Epithelial cell of esophagus (primary cell): Measurements from ENCODE around the gene DNAJC25.

ENCODE experiments used
- DNase-seq: peaks from one replicate; pipeline ENCODE4 v3.0.0; 2010; ENCODE audit warnings: low read depth
- H3K4me3 ChIP-seq: 2 replicates; pipeline ENCODE4 v1.5.1; 2011; ENCODE audit warnings: mild to moderate bottlenecking, low read length, control low read depth
- TF ChIP-seq, protein P1 (sequence below): IDR thresholded peaks from 2 replicates; pipeline ENCODE4 v1.5.1; 2011; ENCODE audit warnings: low read depth, mild to moderate bottlenecking, low read length, control low read depth, inconsistent platforms; ENCODE audit not compliant: insufficient read depth; ENCODE audit errors: missing control alignments

DNAJC25 gene

GRCh38 chr9:111599092-111599954 lies 31.8 kb upstream of the DNAJC25 start, which contains the start of gene PTGR1:
TSS of gene PTGR1 (minus strand) at chr9:111599647. CDS start at chr9:111597422, 2,225 bp downstream.
- H3K4me3 ChIP-seq = peak within 1 kb of the TSS; percentile 73
- TF ChIP-seq, protein P1, sequence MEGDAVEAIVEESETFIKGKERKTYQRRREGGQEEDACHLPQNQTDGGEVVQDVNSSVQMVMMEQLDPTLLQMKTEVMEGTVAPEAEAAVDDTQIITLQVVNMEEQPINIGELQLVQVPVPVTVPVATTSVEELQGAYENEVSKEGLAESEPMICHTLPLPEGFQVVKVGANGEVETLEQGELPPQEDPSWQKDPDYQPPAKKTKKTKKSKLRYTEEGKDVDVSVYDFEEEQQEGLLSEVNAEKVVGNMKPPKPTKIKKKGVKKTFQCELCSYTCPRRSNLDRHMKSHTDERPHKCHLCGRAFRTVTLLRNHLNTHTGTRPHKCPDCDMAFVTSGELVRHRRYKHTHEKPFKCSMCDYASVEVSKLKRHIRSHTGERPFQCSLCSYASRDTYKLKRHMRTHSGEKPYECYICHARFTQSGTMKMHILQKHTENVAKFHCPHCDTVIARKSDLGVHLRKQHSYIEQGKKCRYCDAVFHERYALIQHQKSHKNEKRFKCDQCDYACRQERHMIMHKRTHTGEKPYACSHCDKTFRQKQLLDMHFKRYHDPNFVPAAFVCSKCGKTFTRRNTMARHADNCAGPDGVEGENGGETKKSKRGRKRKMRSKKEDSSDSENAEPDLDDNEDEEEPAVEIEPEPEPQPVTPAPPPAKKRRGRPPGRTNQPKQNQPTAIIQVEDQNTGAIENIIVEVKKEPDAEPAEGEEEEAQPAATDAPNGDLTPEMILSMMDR = no peak
- peak; percentile 88 for DNase-seq

- TF ChIP-seq, protein P1 = no peak
- H3K4me3 ChIP-seq = peak overlapping the region; percentile 73
- DNase-seq = no peak
Measured at GRCh38 chr9:111599955-111600343, 31.2 kb upstream of the DNAJC25 start.

DNA sequence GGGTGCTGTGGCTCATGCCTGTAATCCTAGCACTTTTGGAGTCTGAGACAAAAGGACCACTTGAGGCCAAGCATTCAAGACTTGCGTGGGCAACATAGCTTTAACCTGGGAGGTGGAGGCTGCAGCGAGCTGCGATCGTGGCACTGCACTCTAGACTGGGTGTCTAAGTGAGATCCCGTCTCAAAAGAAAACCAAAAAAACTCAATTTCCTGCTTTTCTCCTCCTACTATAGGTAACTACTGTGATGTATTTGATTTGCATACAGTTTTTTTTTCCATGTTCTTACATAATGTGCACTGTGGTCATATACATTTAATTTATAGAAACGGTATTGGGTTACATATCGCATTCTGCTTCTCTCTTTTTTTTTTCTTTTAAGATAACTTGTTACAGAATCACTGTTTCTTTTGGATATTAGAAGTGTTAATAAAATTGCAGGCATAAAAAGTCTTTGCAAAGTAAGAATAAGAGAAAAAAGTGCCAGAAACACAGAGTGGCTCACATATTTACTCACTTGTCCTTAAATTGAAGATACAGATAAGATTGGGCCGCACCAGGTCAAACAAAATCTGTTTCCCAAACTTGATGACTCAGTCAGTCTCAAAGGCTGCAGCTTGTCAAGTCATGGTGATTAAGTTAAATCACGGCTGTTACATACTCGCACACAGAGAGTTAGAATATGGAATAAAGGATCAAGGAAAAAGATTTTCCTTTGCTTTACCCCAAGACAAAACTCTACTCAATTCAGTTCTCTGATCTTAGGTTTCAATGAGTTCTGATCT lies 29.7 kb upstream of the DNAJC25 start:
- peak; percentile 82 for DNase-seq
- TF ChIP-seq, protein P1 = no peak
- no peak overlapping the region for H3K4me3 ChIP-seq

DNA sequence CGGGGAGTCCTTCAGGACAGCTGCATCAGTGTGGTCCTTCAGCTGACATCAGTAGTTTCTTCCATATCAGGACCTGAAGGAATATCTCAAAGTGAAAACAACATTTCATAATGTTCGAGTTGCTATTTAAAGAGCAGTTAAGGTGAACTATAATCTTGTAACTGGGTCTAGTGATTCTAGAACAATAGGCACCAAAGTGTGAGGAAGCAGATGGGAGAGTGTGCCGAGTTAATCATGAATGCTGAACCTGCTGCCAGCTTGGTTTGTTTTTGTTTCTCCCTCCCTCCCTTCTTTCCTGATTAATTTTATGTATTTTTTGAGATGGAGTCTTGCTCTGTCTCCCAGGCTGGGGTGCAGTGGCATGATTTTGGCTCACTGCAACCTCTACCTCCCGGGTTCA lies 28.1 kb upstream of the DNAJC25 start:
- no peak for DNase-seq
- H3K4me3 ChIP-seq = no peak overlapping the region
- TF ChIP-seq, protein P1 = no peak

DNA sequence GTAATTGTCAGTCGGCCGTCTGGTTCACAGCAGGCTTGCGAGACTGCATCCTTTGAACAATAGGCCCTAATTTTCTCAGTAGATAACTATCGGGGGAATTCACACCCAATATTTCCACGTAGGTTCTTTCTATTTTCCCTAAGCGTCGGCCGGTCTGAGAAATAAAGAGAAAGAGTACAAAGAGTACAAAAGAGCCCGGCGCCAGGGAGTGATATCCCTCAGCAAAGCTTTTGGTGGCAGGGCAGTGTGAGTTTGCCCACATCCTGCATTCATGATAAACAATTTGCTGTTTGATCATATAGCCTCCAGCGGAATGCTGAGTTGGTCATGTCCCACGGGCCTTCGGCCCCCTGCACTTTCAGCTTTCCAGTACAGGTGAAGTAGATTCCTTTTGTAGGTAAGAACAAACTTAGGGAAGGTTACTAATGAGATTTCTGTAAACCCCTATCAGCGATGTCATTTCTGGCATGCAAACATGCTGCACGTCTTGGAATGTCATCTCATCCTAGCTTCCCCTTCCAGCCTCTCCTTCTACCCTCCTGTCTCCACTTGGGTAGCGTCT lies 27.0 kb upstream of the DNAJC25 start:
- no peak for DNase-seq
- TF ChIP-seq, protein P1 = no peak

GRCh38 chr9:111605041-111605559 lies 26.0 kb upstream of the DNAJC25 start:
- TF ChIP-seq, protein P1 = no peak
- H3K4me3 ChIP-seq = no peak overlapping the region
- DNase-seq = no peak

More for the DNA sequence above, 27.0 kb upstream of the DNAJC25 start:
- H3K4me3 ChIP-seq = no peak overlapping the region
